GM19467 (cell line): ENCODE data around the gene SIX1.
A peak's percentile ranks its signal among the peaks of the same experiment; 100 is the strongest.

Experiments used
- ATAC-seq: cut with Tn5 transposase; IDR thresholded peaks from one replicate; pipeline ENCODE4 v1.9.1; 2021; ENCODE audit warnings: mild to moderate bottlenecking, moderate library complexity; ENCODE audit not compliant: unreplicated experiment

SIX1 gene

GRCh38 chr14:60643141-60643462 lies 6.2 kb downstream of the SIX1 start:
- no peak for ATAC-seq

DNA sequence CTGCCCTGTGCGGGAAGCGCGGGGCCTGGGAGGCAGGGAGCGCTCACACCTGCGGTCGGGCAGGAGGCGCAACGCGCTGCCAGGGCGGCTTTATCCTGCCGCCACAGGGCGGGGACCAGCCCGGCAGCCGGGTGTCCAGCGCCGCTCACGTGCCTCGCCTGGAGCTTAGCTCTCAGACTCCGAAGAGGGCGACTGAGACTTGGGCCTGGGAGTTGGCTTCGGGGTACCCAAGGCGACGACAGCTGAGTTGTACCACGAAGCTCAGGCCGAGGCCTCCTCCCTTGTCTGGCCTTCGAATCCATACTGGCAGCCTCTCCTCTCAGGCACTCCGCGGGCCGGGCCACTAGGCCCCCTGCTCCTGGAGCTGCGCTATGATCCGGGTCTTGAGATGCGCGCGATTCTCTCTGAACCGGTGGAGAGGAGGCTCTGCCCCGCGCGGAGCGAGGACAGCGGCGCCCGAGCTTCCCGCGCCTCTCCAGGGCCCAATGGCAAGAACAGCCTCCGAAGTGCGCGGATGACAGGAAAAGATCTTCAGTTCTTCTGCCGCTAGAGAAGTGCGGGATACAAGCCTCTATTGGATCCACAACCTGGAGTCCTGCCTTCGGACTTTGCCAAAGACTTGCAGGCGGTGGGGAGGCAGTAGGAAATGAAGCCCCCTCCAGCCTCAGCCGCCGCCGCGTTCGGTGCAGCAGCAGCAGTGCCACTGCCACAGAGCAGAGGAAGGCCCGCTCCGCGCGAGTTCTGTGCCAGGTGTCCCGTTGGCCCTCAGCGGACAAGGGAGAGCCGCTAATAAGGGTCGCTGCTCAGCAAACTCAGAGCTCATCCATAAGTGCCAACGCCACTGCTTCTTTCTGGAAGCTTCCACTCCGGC lies 6.8 kb downstream of the SIX1 start:
- no peak for ATAC-seq

DNA sequence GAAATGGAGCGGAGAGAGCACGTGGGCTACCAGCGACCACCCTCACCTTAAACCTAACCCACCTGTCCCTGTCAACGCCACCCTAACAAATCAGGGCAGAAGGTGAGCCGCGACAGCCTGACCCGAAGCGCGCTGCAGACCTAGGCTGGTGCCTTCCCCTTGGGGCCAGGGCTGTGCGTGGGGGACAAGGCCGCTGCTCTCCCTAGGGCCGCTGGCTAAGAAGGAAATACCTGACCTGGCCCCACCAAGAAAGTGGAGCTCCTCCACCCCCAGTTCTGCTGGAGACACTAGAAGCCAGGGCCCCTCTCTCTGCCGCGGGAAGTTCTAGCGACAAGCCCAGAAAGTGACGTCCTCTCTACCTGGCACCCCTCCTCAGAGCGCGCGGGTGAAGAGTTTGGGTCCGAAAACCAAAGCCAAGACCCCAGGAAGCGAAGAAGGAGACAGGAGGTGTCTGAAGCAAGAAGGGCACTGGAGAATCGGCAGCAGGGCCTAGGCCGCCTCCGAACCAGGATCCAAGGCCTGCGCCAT lies 7.5 kb downstream of the SIX1 start:
- ATAC-seq = no peak

- no peak for ATAC-seq
Observed at GRCh38 chr14:60640859-60641741, 8.2 kb downstream of the SIX1 start.

- no peak for ATAC-seq
Observed at GRCh38 chr14:60639674-60640073, 9.6 kb downstream of the SIX1 start.

DNA sequence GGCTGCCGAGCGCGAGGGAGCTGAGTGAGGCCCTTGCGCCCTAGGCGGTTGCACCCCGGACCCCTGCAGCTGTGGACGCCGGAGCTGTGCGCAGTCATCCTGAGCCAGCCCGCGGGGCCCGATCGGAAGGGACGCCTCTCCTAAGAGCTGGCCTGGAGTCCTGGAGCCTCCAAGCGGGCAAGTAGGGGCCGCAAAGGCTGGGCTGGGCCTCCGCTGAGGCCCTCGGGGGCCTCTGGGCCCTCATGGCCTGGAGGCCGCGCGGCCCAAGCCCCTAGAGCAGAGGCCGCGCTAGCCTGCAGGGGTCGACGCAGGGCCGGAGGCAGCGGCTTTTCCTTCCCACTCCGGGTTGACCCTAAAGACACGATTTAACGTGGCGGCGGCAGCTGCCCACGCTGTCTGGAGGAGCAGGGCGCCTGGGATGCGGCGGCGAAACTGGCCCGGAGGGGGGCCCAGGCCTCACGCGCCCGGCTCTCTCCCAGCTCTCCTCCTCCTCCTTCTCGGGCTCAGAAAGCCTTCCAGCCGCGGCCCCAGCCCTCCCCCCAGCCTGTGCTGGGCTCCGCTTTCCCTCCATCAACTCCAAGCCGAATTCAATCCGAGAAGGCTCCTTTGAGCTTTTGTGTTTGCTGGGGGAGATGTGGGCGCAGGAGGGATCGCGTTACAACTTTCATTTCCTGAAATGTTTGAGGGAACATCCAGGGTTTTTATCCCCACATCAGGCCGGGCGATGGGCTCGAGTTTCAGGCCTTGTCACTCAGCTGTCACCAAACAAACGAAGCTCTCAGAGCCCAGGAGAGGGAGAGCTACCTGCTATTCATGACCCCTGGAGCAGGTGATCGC lies 11.6 kb downstream of the SIX1 start:
- no peak for ATAC-seq

GRCh38 chr14:60636879-60637478 lies 12.3 kb downstream of the SIX1 start:
- ATAC-seq = no peak

DNA sequence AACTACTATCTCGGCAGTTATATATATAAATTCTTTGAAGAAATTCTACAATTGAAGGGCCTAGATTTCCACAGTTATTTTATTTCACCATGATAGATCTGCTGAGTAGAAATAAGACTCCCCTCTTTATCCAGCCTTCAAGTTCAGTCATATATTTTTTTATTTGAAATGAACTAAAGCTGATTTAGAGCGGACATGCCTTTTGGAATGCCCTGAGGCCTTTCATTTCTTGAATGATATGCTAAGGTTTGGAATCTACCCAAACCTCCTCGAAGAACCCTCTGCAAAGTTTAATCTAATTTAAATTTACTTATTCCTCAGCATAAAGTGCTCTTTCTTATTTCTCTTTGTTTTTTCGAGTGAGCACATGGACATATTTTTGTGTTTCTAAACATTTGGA lies 15.1 kb downstream of the SIX1 start:
- no peak for ATAC-seq

DNA sequence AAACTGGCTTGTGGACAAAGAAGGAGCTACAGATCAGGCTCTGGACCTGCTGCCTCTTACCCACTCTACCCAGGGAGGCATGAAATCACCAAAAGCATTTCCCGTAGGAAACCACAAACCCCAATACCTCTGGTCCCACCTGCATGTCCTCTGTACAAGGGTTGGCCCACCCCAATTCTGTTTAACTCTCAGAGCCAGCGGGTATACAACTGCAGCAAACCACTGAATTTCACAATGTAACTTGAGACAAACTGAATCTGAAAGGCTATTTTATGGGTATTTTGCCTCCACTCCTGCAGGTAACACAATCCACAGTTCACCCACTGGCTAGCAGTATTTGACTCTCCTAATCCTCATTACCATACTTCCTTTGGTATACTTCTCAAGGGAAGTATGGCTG lies 16.5 kb downstream of the SIX1 start:
- ATAC-seq = peak; percentile 82

DNA sequence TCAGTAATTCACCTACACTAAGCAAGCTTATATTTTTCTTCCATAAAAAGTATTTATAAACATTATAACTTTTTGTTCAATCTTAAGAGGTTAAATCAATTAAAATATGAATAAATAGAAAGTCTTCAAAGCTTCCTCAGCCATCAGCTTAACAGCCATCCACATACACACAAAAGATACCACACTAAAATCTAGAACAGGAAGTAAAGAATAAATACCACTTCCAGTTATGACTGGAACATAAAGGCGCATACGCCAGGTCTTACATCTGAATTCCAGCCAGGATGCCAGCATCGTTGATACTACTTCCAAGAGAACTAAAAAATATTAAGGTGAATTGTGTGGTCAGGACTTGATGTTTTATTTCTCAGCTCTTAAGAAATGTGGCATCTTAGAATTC lies 17.0 kb downstream of the SIX1 start:
- ATAC-seq = peak; percentile 75

- ATAC-seq = no peak
Observed at GRCh38 chr14:60631842-60632241, 17.4 kb downstream of the SIX1 start.

DNA sequence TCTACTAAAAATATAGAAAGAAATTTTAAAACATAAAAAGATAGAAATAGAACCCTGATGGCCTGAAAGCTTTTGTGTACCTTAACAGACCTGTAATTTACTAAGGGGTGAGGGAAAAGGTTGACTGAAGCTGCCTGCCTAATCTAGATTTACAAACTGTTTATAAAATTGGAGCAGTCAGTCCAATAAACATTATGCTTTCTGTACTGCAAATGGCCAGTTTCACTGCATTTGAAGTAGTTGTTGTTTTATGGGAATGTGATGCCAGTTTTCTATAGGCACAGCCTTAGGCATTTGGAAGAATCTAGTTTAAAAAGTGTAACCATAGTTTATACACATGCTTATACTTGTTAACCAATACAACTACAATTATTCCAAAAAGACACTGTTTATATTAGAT lies 19.1 kb downstream of the SIX1 start:
- ATAC-seq = no peak

- ATAC-seq = no peak
Observed at GRCh38 chr14:60628892-60629291, 20.4 kb downstream of the SIX1 start.

GRCh38 chr14:60622917-60623257 lies 26.4 kb downstream of the SIX1 start:
- ATAC-seq = no peak

- ATAC-seq = no peak
Observed at GRCh38 chr14:60622210-60622916, 26.9 kb downstream of the SIX1 start.

- ATAC-seq = no peak
Observed at GRCh38 chr14:60621386-60621785, 27.9 kb downstream of the SIX1 start.

- no peak for ATAC-seq
Observed at GRCh38 chr14:60618241-60618640, 31.0 kb downstream of the SIX1 start.

DNA sequence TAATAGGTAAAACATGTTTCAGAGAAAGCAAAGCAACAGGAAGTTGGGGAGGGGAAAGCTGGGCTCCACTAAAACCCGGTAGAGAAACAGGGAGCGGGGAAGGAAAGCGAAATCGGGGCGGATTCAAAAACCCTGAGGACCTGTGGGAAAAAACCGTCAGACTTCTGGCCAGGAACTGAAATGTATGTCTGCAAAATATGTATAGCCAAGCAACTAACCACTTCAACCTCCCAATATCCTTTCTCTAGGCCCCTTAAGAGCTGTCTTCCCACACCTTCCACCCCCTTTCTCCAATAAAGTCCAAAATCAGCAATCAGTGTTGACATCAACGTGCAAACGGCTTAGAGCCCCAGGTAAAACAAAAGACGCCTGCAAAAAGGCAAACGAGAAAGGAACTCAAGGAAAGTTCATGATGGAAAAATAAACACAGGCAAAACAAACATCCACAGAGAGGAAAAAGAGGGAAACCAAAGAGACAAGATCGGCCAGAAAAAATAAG lies 32.8 kb downstream of the SIX1 start:
- no peak for ATAC-seq

DNA sequence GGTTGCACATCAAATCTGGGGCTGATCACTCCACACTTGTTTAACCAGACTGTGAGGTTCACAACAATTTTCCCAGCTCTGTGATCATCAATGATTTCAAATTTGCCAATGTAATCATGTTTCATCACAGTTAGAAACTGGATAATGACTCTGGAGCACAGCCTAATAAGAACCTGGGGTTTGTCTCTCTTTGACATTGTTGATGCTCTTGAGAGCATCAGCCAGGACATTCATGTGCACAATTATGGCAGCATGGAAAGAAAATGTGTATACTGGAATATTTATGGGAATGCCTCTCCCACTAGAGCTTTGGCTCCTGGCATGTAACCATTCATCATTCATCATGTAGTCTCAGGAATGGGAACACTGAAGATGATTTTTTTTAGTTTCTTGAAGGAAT lies 47.0 kb downstream of the SIX1 start:
- no peak for ATAC-seq

GRCh38 chr14:60599727-60600126 lies 49.5 kb downstream of the SIX1 start:
- no peak for ATAC-seq
